Measurements from ENCODE around the gene CNIH1. TPM values are rescaled to one million over a fixed set of nuclear protein-coding genes. Genes with fewer than 3 reads are reported as not detected.
A peak's percentile ranks its signal among the peaks of the same experiment; 100 is the strongest.

The CNIH1 gene
- total and polyA plus RNA-seq, 2 of the 13 experiments (the other 11 are each of a cell fraction or from before 2014, with no cell fraction given), result 166 to 421 TPM

DNA sequence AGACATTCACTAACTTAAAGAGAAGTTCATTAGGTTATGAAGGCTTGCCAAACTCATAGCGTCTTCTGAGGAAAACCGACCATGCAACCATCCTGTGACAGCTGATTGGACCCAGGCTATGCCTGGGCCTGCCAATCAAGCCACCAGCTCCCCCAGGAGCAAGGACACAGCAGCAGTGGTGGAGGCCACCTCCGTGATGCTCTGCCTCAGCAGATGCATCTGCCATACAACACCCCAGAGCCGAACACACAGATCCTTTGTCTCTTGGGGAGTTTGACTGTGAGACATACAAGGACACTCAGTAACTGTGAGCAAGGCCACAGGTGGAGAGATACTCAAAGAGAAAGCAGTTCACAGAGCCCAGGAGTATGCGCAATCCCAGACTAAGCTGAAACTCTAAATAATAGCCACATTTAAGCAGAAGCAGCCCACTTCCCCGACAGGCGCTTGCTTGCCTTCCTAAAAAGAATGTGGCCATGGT lies 10.0 kb upstream of the CNIH1 start (continued):
- no peak for TF ChIP-seq BRD4 (CRISPR knock-in tag; IDR thresholded peaks at IDR 0.05)
- TF ChIP-seq HNF4A (CRISPR knock-in tag; IDR thresholded peaks at IDR 0.05), result peak; percentile 30; the same call in 1 of the 2 replicates
- 0 out of 2 replicates have a peak, but pooled peaks have one; percentile 18 for TF ChIP-seq KAT8 (CRISPR knock-in tag; IDR thresholded peaks at IDR 0.05)
- TF ChIP-seq BHLHE40 (IDR thresholded peaks at IDR 0.05; ENCODE audit: low read length), result no peak
- 0 out of 2 replicates have a peak, but pooled peaks have one; percentile 29 for TF ChIP-seq ZNF609 (CRISPR knock-in tag; IDR thresholded peaks at IDR 0.05; ENCODE audit: borderline replicate concordance)
- peak; percentile 37; the same call in 1 of the 2 replicates for TF ChIP-seq HDAC2 (CRISPR knock-in tag; IDR thresholded peaks at IDR 0.05)
- TF ChIP-seq ZFX (CRISPR knock-in tag; IDR thresholded peaks at IDR 0.05; ENCODE audit: low read depth), result peak; percentile 48
- TF ChIP-seq SAP130 (CRISPR knock-in tag; IDR thresholded peaks at IDR 0.05; ENCODE audit: low read depth), result peak; percentile 35; the same call in 1 of the 2 replicates
- 0 out of 2 replicates have a peak, but pooled peaks have one; percentile 17 for TF ChIP-seq FOSL2 (CRISPR knock-in tag; IDR thresholded peaks at IDR 0.05)
- TF ChIP-seq SNRNP70 (IDR thresholded peaks at IDR 0.05; ENCODE audit: low read depth, low read length), result no peak
- 0 out of 2 replicates have a peak, but pooled peaks have one; percentile 29 for TF ChIP-seq RXRA (CRISPR knock-in tag; IDR thresholded peaks at IDR 0.05)
- no peak for TF ChIP-seq SOX13 (IDR thresholded peaks at IDR 0.05)
- peak in 1 of 2 experiments; percentile 39; a peak in 1 of 4 replicates for TF ChIP-seq SOX13 (CRISPR knock-in tag; conservative IDR thresholded peaks at IDR 0.05 in 1 of 2, IDR thresholded peaks at IDR 0.05 in 1 of 2)
- TF ChIP-seq KDM5B (CRISPR knock-in tag; IDR thresholded peaks at IDR 0.05; ENCODE audit: borderline replicate concordance), result peak; percentile 64; the same call in 1 of the 2 replicates
- peak; percentile 63 for TF ChIP-seq SP2 (CRISPR knock-in tag; IDR thresholded peaks at IDR 0.05)
- TF ChIP-seq YEATS4 (CRISPR knock-in tag; IDR thresholded peaks at IDR 0.05; ENCODE audit: borderline replicate concordance), result peak; percentile 30; the same call in 1 of the 2 replicates
- TF ChIP-seq ZNF556 (CRISPR knock-in tag; IDR thresholded peaks at IDR 0.05; ENCODE audit: borderline replicate concordance), result 0 out of 2 replicates have a peak, but pooled peaks have one; percentile 62
- TF ChIP-seq ZFYVE20 (CRISPR knock-in tag; IDR thresholded peaks at IDR 0.05; ENCODE audit: borderline replicate concordance, low read depth), result no peak
- TF ChIP-seq SMAD9 (CRISPR knock-in tag; IDR thresholded peaks at IDR 0.05), result no peak
- no peak for TF ChIP-seq GMEB1 (CRISPR knock-in tag; IDR thresholded peaks at IDR 0.05; ENCODE audit: borderline replicate concordance)
- TF ChIP-seq FOXP4 (CRISPR knock-in tag; IDR thresholded peaks at IDR 0.05), result 0 out of 2 replicates have a peak, but pooled peaks have one; percentile 20
- peak; percentile 68 for TF ChIP-seq SALL1 (CRISPR knock-in tag; IDR thresholded peaks at IDR 0.05)
- TF ChIP-seq POLR2A (IDR thresholded peaks at IDR 0.05; ENCODE audit: insufficient read depth in 1 of 2, low read depth in 2 of 2, low read length in 2 of 2), result peak in 1 of 2 experiments; percentile 65; a peak in 2 of 4 replicates

All from HepG2 (cell line).